HCT116 (cell line): Measurements from ENCODE around the gene RPL38. TPM values are rescaled to one million over a fixed set of nuclear protein-coding genes. Genes with fewer than 3 reads are reported as not detected.

ENCODE experiments used
- ATAC-seq: fragments of 200-7000 bp; cut with Tn5 transposase; 2 replicates; pipeline ENCODE4 v1.9.1; 2020; ENCODE audit warnings: mild to moderate bottlenecking, moderate library complexity
- BruUV-seq: library from RNA; stranded (reverse); fragments of 400-500 nt; replicated peaks from 2 replicates; lab custom pipeline; 2021; lab: Mats Ljungman, UMichigan
- CTCF ChIA-PET: fragments of 300-600 bp; sonication (Branson Sonifier 250); formaldehyde crosslinking; loops from one replicate; lab custom pipeline; 2021; ENCODE audit warnings: antibody characterized with exemption; lab: Charles Lee
- POLR2A ChIA-PET: fragments of 300-600, 350-600 bp; sonication (Branson Sonifier 250); formaldehyde crosslinking; loops from one replicate; lab custom pipeline; 2021; ENCODE audit warnings: antibody characterized with exemption; lab: Charles Lee
- RAD21 ChIA-PET, 2 experiments: fragments of 300-600 bp; sonication (Branson Sonifier 250); formaldehyde crosslinking; loops; one replicate each; lab custom pipeline; 2023; ENCODE audit warnings: low total read pairs in 2 of 2; ENCODE audit not compliant: uncharacterized antibody in 2 of 2, unreplicated experiment in 2 of 2, low non-redundant PET in 1 of 2; lab: Charles Lee
- DNase-seq: peaks from one replicate; pipeline ENCODE4 v3.0.0-alpha.2; 2010; ENCODE audit warnings: low read depth, low spot score
- H2AFZ ChIP-seq: fragments of 200-600 bp; shearing (Covaris generic), sonication (generic); 2 replicates; pipeline ENCODE4 v1.6.1; 2017; ENCODE audit warnings: low read depth, mixed run types, mixed read lengths, antibody characterized with exemption, low read length; ENCODE audit not compliant: poor library complexity, severe bottlenecking
- H3K27ac ChIP-seq: 2 replicates; pipeline ENCODE4 v1.5.1; 2012; ENCODE audit warnings: low read depth, low read length
- H3K27me3 ChIP-seq: fragments of 200-600 bp; sonication (generic); 2 replicates; pipeline ENCODE4 v1.6.1; 2016; ENCODE audit warnings: mixed run types, low read length, mixed read lengths; ENCODE audit not compliant: insufficient read depth
- H3K36me3 ChIP-seq, 2 experiments: fragments of 200-500 bp in 1 of 2; fragments of 200-600 bp in 1 of 2; sonication (Bioruptor generic) in 1 of 2; sonication (generic) in 1 of 2; 2 replicates each; pipeline versions ENCODE4 v1.5.1 to v1.6.1; 2014 to 2016; ENCODE audit warnings: low read length in 2 of 2, inconsistent platforms in 1 of 2, mixed read lengths in 1 of 2, mixed run types in 1 of 2; ENCODE audit not compliant: insufficient read depth in 2 of 2, control insufficient read depth in 1 of 2
- H3K4me1 ChIP-seq, 2 experiments: fragments of 200-600 bp in 1 of 2; sonication (generic) in 1 of 2; 2 replicates each; pipeline versions ENCODE4 v1.5.1 to v1.6.1; 2012 to 2017; ENCODE audit warnings: low read length in 2 of 2, inconsistent platforms in 1 of 2, mild to moderate bottlenecking in 1 of 2, mixed read lengths in 1 of 2, mixed run types in 1 of 2, moderate library complexity in 1 of 2; ENCODE audit not compliant: insufficient read depth in 2 of 2, control insufficient read depth in 1 of 2
- H3K4me2 ChIP-seq: fragments of 200-600 bp; sonication (generic); 2 replicates; pipeline ENCODE4 v1.6.1; 2017; ENCODE audit warnings: mixed run types, low read length, mixed read lengths
- H3K4me3 ChIP-seq, 2 experiments: fragments of 200-600 bp in 1 of 2; sonication (generic) in 1 of 2; replicated peaks in 1 of 2; 2 replicates each; pipeline ENCODE4 v1.5.1; 2011 to 2016; ENCODE audit warnings: low read length in 2 of 2, control low read depth in 1 of 2, low read depth in 1 of 2, mild to moderate bottlenecking in 1 of 2, mixed read lengths in 1 of 2, mixed run types in 1 of 2
- H3K79me2 ChIP-seq: fragments of 200-600 bp; sonication (generic); 2 replicates; pipeline ENCODE4 v1.6.1; 2017; ENCODE audit warnings: mild to moderate bottlenecking, mixed run types, low read length, moderate library complexity, mixed read lengths; ENCODE audit not compliant: insufficient read depth
- H3K9ac ChIP-seq: fragments of 200-600 bp; sonication (generic); 2 replicates; pipeline ENCODE4 v1.6.1; 2016; ENCODE audit warnings: low read length, mixed read lengths
- H3K9me2 ChIP-seq: fragments of 200-600 bp; sonication (generic), shearing (Covaris generic); 2 replicates; pipeline ENCODE4 v1.6.1; 2017; ENCODE audit warnings: mixed run types, mild to moderate bottlenecking, moderate library complexity; ENCODE audit not compliant: insufficient read depth
- H3K9me3 ChIP-seq, 2 experiments: fragments of 200-500 bp in 1 of 2; fragments of 200-600 bp in 1 of 2; sonication (Bioruptor generic) in 1 of 2; sonication (generic) in 1 of 2; 2 replicates each; pipeline ENCODE4 v1.6.1; 2014 to 2017; ENCODE audit warnings: low read length in 2 of 2, mixed read lengths in 2 of 2, inconsistent platforms in 1 of 2, low read depth in 1 of 2, mild to moderate bottlenecking in 1 of 2, mixed run types in 1 of 2, moderate library complexity in 1 of 2; ENCODE audit not compliant: control insufficient read depth in 1 of 2, insufficient read depth in 1 of 2
- H4K20me1 ChIP-seq: fragments of 200-600 bp; sonication (generic), shearing (Covaris generic); 2 replicates; pipeline ENCODE4 v1.6.1; 2017; ENCODE audit warnings: mixed run types, mild to moderate bottlenecking, moderate library complexity; ENCODE audit not compliant: insufficient read depth
- CBX3 ChIP-seq: IDR thresholded peaks from 2 replicates; pipeline ENCODE4 v1.6.1; 2012; ENCODE audit warnings: low read depth
- CEBPB ChIP-seq: IDR thresholded peaks from 2 replicates; pipeline ENCODE4 v1.6.1; 2012; ENCODE audit warnings: low read depth
- EGR1 ChIP-seq: IDR thresholded peaks from 2 replicates; pipeline ENCODE4 v1.6.1; 2012; ENCODE audit warnings: low read depth
- EZH2 ChIP-seq: fragments of 200-600 bp; sonication (generic); IDR thresholded peaks from 2 replicates; pipeline ENCODE4 v1.6.1; 2017; ENCODE audit warnings: antibody characterized with exemption, mixed run types
- JUND ChIP-seq: IDR thresholded peaks from 2 replicates; pipeline ENCODE4 v1.6.1; 2012
- MAX ChIP-seq: IDR thresholded peaks from 2 replicates; pipeline ENCODE4 v1.6.1; 2012
- RAD21 ChIP-seq: IDR thresholded peaks from 2 replicates; pipeline ENCODE4 v1.6.1; 2012; ENCODE audit warnings: low read depth, mild to moderate bottlenecking
- REST ChIP-seq: IDR thresholded peaks from 2 replicates; pipeline ENCODE4 v1.6.1; 2012; ENCODE audit warnings: low read depth
- SIN3A ChIP-seq: IDR thresholded peaks from 2 replicates; pipeline ENCODE4 v1.6.1; 2012; ENCODE audit warnings: low read depth
- SRF ChIP-seq: IDR thresholded peaks from 2 replicates; pipeline ENCODE4 v1.6.1; 2012; ENCODE audit warnings: low read depth
- ZBTB33 ChIP-seq: IDR thresholded peaks from 2 replicates; pipeline ENCODE4 v1.6.1; 2011; ENCODE audit warnings: mild to moderate bottlenecking, low read length, moderate library complexity; ENCODE audit not compliant: insufficient replicate concordance; ENCODE audit errors: extremely low read depth
- ZFX ChIP-seq: fragments of 450-650 bp; IDR thresholded peaks from 2 replicates; pipeline ENCODE4 v1.6.1; 2017
- intact Hi-C: fragments of 100-400 bp; cut with micrococcal nuclease; formaldehyde crosslinking; loops from 2 replicates; pipeline ENCODE4 v1.10.0; 2022
- total RNA-seq: library from RNA; stranded (reverse); gene quantifications from one replicate; pipeline ENCODE4 v1.2.1, GENCODE V29; 2021; ENCODE audit not compliant: unreplicated experiment

Gene RPL38
- total RNA-seq, 1 experiment from 2014 or later = 1,628 TPM

- H3K36me3 ChIP-seq = peaks cover 0 to 8% of the 10 kb centered on the region in 2 experiments; a peak in 1 of 4 replicates
- TF ChIP-seq ZBTB33 (no peak), CBX3 (no peak), EGR1 (no peak), JUND (no peak), MAX (no peak), SRF (no peak), RAD21 (no peak), ZFX (no peak), SIN3A (no peak), REST (no peak), CEBPB (no peak), EZH2 (no peak)
- TF ChIP-seq, all 23 proteins: peak for 0
- RAD21 ChIA-PET = no interaction called here
- DNase-seq = no peak
- POLR2A ChIA-PET = interaction anchor here (0.9 kb wide), 1 partner anchor 13 kb away, joined by 3 read pairs; the partner anchor contains the start of gene TTYH2
- Histone ChIP-seq H3K9ac (no peak overlapping the region), H3K4me3 (no peak overlapping the region), H3K79me2 (no peaks in the 10 kb centered on the region), H2AFZ (no peak overlapping the region), H3K27me3 (no peaks in the 10 kb centered on the region), H3K9me3 (no peaks in the 10 kb centered on the region), H3K27ac (no peak overlapping the region), H4K20me1 (no peaks in the 10 kb centered on the region), H3K4me1 (peaks cover 2 to 21% of the 10 kb centered on the region in 2 experiments; a peak in 3 of 4 replicates), H3K4me2 (no peak overlapping the region), H3K9me2 (no peaks in the 10 kb centered on the region)
- intact Hi-C loops = no loop called here
- BruUV-seq = no TSS peak
- CTCF ChIA-PET = interaction anchor here (1.0 kb wide), 1 partner anchor 13 kb away, joined by 3 read pairs; the partner anchor contains the start of gene TTYH2
- ATAC-seq = no peak
Observed at GRCh38 chr17:74226252-74226651, 22.8 kb downstream of the RPL38 start.
